ENCODE results near the gene PPP4R1. TPM values are rescaled to one million over a fixed set of nuclear protein-coding genes. Genes with fewer than 3 reads are reported as not detected.

Gene PPP4R1
- total RNA-seq, 1 donor from 2014 or later = 131 TPM

- DNase-seq (ENCODE audit: extremely low spot score, unreplicated experiment) = no peak
- peaks cover 40% of the 10 kb centered on the region for H3K4me1 Mint-ChIP-seq (ENCODE audit: unreplicated experiment)
- no peak for TF ChIP-seq CTCF (IDR thresholded peaks at IDR 0.05)
- H3K27ac Mint-ChIP-seq (ENCODE audit: unreplicated experiment) = no peak overlapping the region
- H3K4me3 Mint-ChIP-seq (ENCODE audit: unreplicated experiment) = no peak overlapping the region
- H3K9me3 Mint-ChIP-seq (ENCODE audit: unreplicated experiment) = no peaks in the 10 kb centered on the region
- H3K36me3 Mint-ChIP-seq (ENCODE audit: unreplicated experiment) = peaks cover 34% of the 10 kb centered on the region
- H3K27me3 Mint-ChIP-seq (ENCODE audit: unreplicated experiment) = no peaks in the 10 kb centered on the region
Observed at GRCh38 chr18:9537677-9538076, 76.7 kb downstream of the PPP4R1 start.

GRCh38 chr18:9536354-9537152 lies 77.8 kb downstream of the PPP4R1 start:
- Mint-ChIP-seq H3K36me3 (ENCODE audit: unreplicated experiment) (peaks cover 37% of the 10 kb centered on the region), H3K4me1 (ENCODE audit: unreplicated experiment) (peaks cover 40% of the 10 kb centered on the region), H3K4me3 (ENCODE audit: unreplicated experiment) (no peak overlapping the region), H3K27me3 (ENCODE audit: unreplicated experiment) (no peaks in the 10 kb centered on the region), H3K27ac (ENCODE audit: unreplicated experiment) (no peak overlapping the region), H3K9me3 (ENCODE audit: unreplicated experiment) (no peaks in the 10 kb centered on the region)
- TF ChIP-seq CTCF (IDR thresholded peaks at IDR 0.05) = no peak
- no peak for DNase-seq (ENCODE audit: extremely low spot score, unreplicated experiment)

- no peak for DNase-seq (ENCODE audit: extremely low spot score, unreplicated experiment)
- H3K36me3 Mint-ChIP-seq (ENCODE audit: unreplicated experiment) = peaks cover 45% of the 10 kb centered on the region
- peak overlapping the region; percentile 64 for H3K27ac Mint-ChIP-seq (ENCODE audit: unreplicated experiment)
- no peak for TF ChIP-seq CTCF (IDR thresholded peaks at IDR 0.05)
- peaks cover 40% of the 10 kb centered on the region for H3K4me1 Mint-ChIP-seq (ENCODE audit: unreplicated experiment)
- H3K27me3 Mint-ChIP-seq (ENCODE audit: unreplicated experiment) = no peaks in the 10 kb centered on the region
- H3K9me3 Mint-ChIP-seq (ENCODE audit: unreplicated experiment) = no peaks in the 10 kb centered on the region
- H3K4me3 Mint-ChIP-seq (ENCODE audit: unreplicated experiment) = no peak overlapping the region
Observed at GRCh38 chr18:9535430-9535991, 78.8 kb downstream of the PPP4R1 start.

GRCh38 chr18:9534844-9535243 lies 79.5 kb downstream of the PPP4R1 start:
- no peak for DNase-seq (ENCODE audit: extremely low spot score, unreplicated experiment)
- peaks cover 44% of the 10 kb centered on the region for H3K36me3 Mint-ChIP-seq (ENCODE audit: unreplicated experiment)
- no peak overlapping the region for H3K4me3 Mint-ChIP-seq (ENCODE audit: unreplicated experiment)
- TF ChIP-seq CTCF (IDR thresholded peaks at IDR 0.05) = no peak
- H3K27ac Mint-ChIP-seq (ENCODE audit: unreplicated experiment) = peak overlapping the region; percentile 64
- H3K9me3 Mint-ChIP-seq (ENCODE audit: unreplicated experiment) = no peaks in the 10 kb centered on the region
- H3K27me3 Mint-ChIP-seq (ENCODE audit: unreplicated experiment) = no peaks in the 10 kb centered on the region
- peaks cover 40% of the 10 kb centered on the region for H3K4me1 Mint-ChIP-seq (ENCODE audit: unreplicated experiment)

GRCh38 chr18:9531791-9532410 lies 82.5 kb downstream of the PPP4R1 start:
- no peak for DNase-seq (ENCODE audit: extremely low spot score, unreplicated experiment)
- TF ChIP-seq CTCF (IDR thresholded peaks at IDR 0.05) = no peak
- Mint-ChIP-seq H3K27me3 (ENCODE audit: unreplicated experiment) (no peaks in the 10 kb centered on the region), H3K36me3 (ENCODE audit: unreplicated experiment) (peaks cover 58% of the 10 kb centered on the region), H3K27ac (ENCODE audit: unreplicated experiment) (no peak overlapping the region), H3K4me1 (ENCODE audit: unreplicated experiment) (peaks cover 24% of the 10 kb centered on the region), H3K9me3 (ENCODE audit: unreplicated experiment) (peaks cover 15% of the 10 kb centered on the region), H3K4me3 (ENCODE audit: unreplicated experiment) (no peak overlapping the region)

All from osteocyte (in vitro differentiated cells).